ENCODE data around the gene ARHGDIA.
A peak's percentile ranks its signal among the peaks of the same experiment; 100 is the strongest.
"Not testable (repeated sequence)": the region's sequence is repeated elsewhere in the genome, so short reads cannot be mapped to it uniquely, and the experiment has no call there.

ARHGDIA gene

DNA sequence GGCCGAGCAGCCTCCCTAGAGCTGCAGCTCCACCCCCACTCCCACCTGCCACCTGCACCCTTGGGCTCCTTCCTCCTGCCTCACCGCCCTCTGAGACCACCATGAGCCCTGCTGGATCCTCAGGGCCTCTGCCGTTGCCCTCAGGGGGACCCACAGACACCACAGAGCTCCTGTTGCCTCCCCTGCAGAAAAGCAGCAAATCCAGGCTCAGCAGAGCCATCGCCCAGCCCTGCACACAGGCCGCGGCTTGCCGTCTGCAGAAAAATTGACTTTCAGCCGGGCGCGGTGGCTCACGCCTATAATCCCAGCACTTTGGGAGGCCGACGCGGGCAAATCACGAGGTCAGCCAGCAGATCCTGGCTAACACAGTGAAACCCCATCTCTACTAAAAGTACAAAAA, 29.3 kb downstream of the ARHGDIA start:
- TF ChIP-seq, protein P1, sequence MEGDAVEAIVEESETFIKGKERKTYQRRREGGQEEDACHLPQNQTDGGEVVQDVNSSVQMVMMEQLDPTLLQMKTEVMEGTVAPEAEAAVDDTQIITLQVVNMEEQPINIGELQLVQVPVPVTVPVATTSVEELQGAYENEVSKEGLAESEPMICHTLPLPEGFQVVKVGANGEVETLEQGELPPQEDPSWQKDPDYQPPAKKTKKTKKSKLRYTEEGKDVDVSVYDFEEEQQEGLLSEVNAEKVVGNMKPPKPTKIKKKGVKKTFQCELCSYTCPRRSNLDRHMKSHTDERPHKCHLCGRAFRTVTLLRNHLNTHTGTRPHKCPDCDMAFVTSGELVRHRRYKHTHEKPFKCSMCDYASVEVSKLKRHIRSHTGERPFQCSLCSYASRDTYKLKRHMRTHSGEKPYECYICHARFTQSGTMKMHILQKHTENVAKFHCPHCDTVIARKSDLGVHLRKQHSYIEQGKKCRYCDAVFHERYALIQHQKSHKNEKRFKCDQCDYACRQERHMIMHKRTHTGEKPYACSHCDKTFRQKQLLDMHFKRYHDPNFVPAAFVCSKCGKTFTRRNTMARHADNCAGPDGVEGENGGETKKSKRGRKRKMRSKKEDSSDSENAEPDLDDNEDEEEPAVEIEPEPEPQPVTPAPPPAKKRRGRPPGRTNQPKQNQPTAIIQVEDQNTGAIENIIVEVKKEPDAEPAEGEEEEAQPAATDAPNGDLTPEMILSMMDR (IDR thresholded peaks at IDR 0.05; ENCODE audit: control insufficient read depth, insufficient read depth, low read depth, low read length, missing control alignments), result no peak
- H3K4me3 ChIP-seq (ENCODE audit: control insufficient read depth, low read depth, low read length), result no peak overlapping the region
- no peak for DNase-seq (ENCODE audit: low read depth)

DNA sequence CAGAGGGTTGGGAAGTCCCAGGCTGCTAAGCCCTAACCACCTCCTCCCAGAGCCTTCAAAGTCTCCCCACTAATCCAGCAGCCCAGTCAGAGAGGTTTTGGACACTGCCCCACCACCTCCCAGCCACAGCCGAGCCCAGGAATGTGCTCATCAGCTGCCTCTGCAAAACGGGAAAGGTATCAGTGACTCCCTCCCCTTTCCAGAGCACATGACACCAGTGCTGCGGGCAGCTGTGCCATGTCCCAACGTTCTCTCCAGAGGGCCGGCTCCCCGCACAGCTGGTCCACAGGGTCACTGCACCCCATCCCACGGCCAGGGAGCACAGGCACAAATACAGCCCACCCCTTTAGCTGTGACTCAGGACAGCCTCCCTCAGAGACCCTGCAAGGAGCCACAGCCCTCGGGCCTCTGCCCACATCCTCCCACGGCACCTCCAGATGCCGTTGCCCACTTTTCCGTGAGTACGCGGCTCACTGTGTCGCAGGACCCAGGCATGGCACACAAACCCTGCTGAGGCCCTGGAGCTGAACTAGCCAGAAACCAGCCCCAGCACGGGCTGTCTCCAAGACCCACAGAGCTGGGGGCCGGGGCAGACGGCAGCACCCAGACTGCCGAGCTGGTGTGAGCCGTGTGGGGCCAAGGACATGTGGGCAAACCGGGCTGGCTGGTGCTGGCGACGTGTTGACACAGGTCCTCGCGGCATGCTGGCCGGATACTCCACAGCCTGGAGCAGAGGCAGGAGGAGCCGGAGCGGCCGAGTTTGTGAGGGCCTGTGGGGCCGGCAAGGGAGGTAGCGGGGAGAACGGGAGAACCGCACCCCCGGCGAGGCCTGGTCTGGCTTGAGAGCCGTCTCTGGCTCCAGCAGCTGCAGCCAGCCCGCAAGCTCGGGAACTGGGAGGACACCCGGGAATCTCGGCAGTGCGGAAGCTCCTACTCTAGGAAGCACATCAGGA, 30.0 kb downstream of the ARHGDIA start:
- no peak for DNase-seq (ENCODE audit: low read depth)
- no peak overlapping the region for H3K4me3 ChIP-seq (ENCODE audit: control insufficient read depth, low read depth, low read length)
- TF ChIP-seq, protein P1 (IDR thresholded peaks at IDR 0.05; ENCODE audit: control insufficient read depth, insufficient read depth, low read depth, low read length, missing control alignments), result no peak

DNA sequence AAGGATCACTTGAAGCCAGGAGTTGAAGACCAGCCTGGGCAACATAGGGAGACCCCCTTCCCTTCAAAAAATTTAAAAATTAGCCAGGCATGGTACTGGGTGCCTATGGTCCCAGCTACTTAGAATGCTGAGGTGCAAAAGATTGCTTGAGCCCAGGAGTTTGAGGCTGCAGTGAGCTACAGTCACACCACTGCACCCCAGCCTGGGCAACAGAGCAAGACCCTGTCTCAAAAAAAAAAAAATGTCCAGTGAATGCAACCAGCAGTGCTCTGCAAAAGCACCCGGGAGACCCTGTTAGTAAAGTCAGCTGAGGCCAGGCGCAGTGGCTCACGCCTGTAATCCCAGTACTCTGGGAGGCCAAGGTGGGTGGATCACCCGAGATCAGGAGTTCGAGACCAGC, 31.1 kb downstream of the ARHGDIA start:
- not testable (repeated sequence) for DNase-seq (ENCODE audit: low read depth); H3K4me3 ChIP-seq (ENCODE audit: control insufficient read depth, low read depth, low read length)

DNA sequence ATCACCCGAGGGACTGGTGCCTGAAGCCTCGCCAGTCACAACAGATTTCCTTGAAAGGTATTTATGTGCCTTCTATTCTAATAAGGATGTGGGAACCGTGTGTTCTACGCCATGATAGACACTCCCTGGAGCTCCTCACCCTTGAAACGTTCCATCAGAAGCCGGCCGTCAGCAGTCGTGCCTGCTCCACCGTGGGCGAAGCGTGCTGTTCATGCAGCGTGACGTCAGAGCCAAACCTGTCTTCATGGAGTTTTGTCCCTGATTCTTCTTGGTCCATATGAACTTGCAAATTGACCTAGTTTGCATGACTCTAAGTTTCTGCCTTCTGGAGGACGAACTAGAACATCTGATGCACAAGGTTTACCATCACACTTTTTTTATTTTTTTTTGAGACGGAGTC, 31.8 kb downstream of the ARHGDIA start:
- no peak for DNase-seq (ENCODE audit: low read depth)
- TF ChIP-seq, protein P1 (IDR thresholded peaks at IDR 0.05; ENCODE audit: control insufficient read depth, insufficient read depth, low read depth, low read length, missing control alignments), result no peak

DNA sequence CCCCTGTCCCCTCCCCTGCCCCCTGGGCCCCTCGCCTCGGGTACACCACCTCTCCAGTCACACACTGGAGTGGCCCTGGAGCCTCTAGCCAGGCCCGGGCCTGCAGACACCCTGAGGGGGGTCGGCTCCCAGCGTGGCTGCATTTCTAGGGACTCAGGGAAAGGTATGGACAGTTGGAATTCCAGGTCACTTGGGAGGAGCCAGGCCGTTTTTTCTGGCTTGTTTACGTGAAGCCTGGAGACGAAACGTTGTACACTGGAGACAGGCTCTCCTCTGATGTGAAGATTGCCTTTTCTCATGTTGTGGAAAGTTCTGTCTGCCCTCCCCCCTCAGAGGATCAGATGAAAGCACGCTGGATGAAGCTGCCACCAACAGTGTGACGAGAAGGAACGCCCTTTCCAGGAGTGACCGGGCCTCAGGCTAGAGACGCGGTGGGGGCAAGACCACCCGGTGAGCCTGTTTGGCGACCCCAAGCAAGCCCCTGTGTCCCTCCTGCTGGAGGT, 32.3 kb downstream of the ARHGDIA start:
- DNase-seq (ENCODE audit: low read depth), result no peak
- no peak overlapping the region for H3K4me3 ChIP-seq (ENCODE audit: control insufficient read depth, low read depth, low read length)
- TF ChIP-seq, protein P1 (IDR thresholded peaks at IDR 0.05; ENCODE audit: control insufficient read depth, insufficient read depth, low read depth, low read length, missing control alignments), result no peak

More for the DNA sequence above, 31.8 kb downstream of the ARHGDIA start:
- no peak overlapping the region for H3K4me3 ChIP-seq (ENCODE audit: control insufficient read depth, low read depth, low read length)

DNA sequence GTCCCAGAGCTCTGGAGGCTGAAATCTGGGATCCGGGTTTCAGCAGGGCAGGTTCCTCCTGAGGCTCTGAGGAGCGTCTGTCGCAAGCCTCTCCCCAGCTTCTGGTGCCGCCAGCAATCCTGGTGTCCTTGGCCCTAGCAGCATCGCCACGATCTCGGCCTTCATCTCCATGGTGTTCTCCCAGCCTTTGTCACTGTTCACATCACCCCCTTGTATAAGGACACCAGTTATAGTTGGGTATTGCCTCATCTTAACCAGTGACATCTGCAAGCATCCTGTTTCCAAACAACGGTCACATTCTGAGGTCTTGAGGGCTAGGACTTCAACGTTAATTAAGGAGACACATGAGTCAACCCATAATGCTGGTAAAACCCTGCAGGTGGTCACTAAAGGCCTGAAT, 33.5 kb downstream of the ARHGDIA start:
- no peak overlapping the region for H3K4me3 ChIP-seq (ENCODE audit: control insufficient read depth, low read depth, low read length)
- TF ChIP-seq, protein P1 (IDR thresholded peaks at IDR 0.05; ENCODE audit: control insufficient read depth, insufficient read depth, low read depth, low read length, missing control alignments), result no peak
- no peak for DNase-seq (ENCODE audit: low read depth)

DNA sequence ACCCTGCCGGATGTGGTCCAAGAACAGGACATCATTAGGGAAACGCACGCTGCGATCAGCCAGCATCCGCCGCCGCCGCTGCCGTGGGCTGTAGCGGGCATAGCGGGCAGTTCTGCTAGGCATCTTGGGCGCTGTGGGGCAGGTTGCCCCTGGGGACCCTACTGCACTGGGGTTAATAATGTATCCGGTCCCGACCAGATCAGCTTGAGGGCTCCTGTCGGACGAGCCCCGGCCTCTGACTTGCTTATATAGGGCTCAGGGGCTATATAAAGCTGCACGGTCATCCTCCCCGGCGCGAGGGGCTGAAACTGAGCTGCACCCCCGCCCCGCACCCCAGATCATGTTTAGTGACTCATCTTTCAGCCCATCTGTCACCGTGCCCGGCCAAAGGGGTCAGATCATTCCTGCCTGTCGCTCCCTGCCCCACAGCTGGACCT, 36.3 kb downstream of the ARHGDIA start, which contains the start of gene PPP1R27:
Gene PPP1R27 (minus strand): TSS at position 220 of the 437 bp plus-strand sequence. CDS start 97 bp downstream, at position 123.
- TF ChIP-seq, protein P1 (IDR thresholded peaks at IDR 0.05; ENCODE audit: control insufficient read depth, insufficient read depth, low read depth, low read length, missing control alignments), result no peak
- DNase-seq (ENCODE audit: low read depth), result no peak
- peak within 1 kb of the TSS; percentile 59 for H3K4me3 ChIP-seq (ENCODE audit: control insufficient read depth, low read depth, low read length)

Data from AG09309 (cell line).